Loucy (cell line): ENCODE data around the gene F12.
A peak's percentile ranks its signal among the peaks of the same experiment; 100 is the strongest.

Source experiments
- H2AFZ ChIP-seq: fragments of 200-600 bp; sonication (generic); 2 replicates; pipeline ENCODE4 v1.6.0; 2016; ENCODE audit warnings: antibody characterized with exemption, mild to moderate bottlenecking, low read length, moderate library complexity
- H3F3A ChIP-seq: fragments of 200-600 bp; 2 replicates; pipeline ENCODE4 v1.6.0; 2016; ENCODE audit warnings: antibody characterized with exemption, low read depth, mild to moderate bottlenecking
- H3K27me3 ChIP-seq: fragments of 200-600 bp; sonication (generic); 2 replicates; pipeline ENCODE4 v1.6.1; 2014; ENCODE audit warnings: low read length, mild to moderate bottlenecking; ENCODE audit not compliant: insufficient read depth, poor library complexity, severe bottlenecking
- H3K36me3 ChIP-seq: fragments of 200-600 bp; sonication (generic); 2 replicates; pipeline ENCODE4 v1.6.1; 2016; ENCODE audit warnings: low read length; ENCODE audit not compliant: insufficient read depth
- H3K4me1 ChIP-seq: fragments of 200-600 bp; sonication (generic); 2 replicates; pipeline ENCODE4 v1.5.1; 2014; ENCODE audit warnings: low read length, mild to moderate bottlenecking; ENCODE audit not compliant: insufficient read depth, poor library complexity, severe bottlenecking
- H3K4me2 ChIP-seq: fragments of 200-600 bp; sonication (generic); 2 replicates; pipeline ENCODE4 v1.6.0; 2014; ENCODE audit warnings: antibody characterized with exemption, low read length, low read depth, mild to moderate bottlenecking; ENCODE audit not compliant: poor library complexity, severe bottlenecking
- H3K4me3 ChIP-seq: fragments of 200-600 bp; sonication (generic); 2 replicates; pipeline ENCODE4 v1.5.1; 2014; ENCODE audit warnings: low read length, mild to moderate bottlenecking, mixed read lengths; ENCODE audit not compliant: poor library complexity, severe bottlenecking
- H3K79me2 ChIP-seq: fragments of 200-600 bp; sonication (generic); 2 replicates; pipeline ENCODE4 v1.6.1; 2014; ENCODE audit warnings: low read length; ENCODE audit not compliant: insufficient read depth
- H3K9ac ChIP-seq: fragments of 200-600 bp; sonication (generic); 2 replicates; pipeline ENCODE4 v1.6.0; 2014; ENCODE audit warnings: mild to moderate bottlenecking, low read depth, low read length, moderate library complexity; ENCODE audit not compliant: poor library complexity, severe bottlenecking
- H3K9me2 ChIP-seq: fragments of 200-600 bp; sonication (generic); replicated peaks from 2 replicates; pipeline ENCODE4 v1.6.1; 2016; ENCODE audit warnings: low read depth, low read length, mixed read lengths
- H3K9me3 ChIP-seq: fragments of 200-600 bp; sonication (generic); 2 replicates; pipeline ENCODE4 v1.6.1; 2014; ENCODE audit warnings: mild to moderate bottlenecking, antibody characterized with exemption, low read length, low read depth; ENCODE audit not compliant: insufficient read depth
- H4K20me1 ChIP-seq: fragments of 200-600 bp; sonication (generic); 2 replicates; pipeline ENCODE4 v1.6.0; 2014; ENCODE audit warnings: antibody characterized with exemption, low read length, mild to moderate bottlenecking; ENCODE audit not compliant: insufficient read depth, poor library complexity, severe bottlenecking
- EZH2phosphoT487 ChIP-seq: fragments of 200-600 bp; IDR thresholded peaks from 2 replicates; pipeline ENCODE4 v1.6.1; 2018; ENCODE audit warnings: antibody characterized with exemption, mild to moderate bottlenecking, moderate library complexity, borderline replicate concordance
- TF ChIP-seq, protein P1 (sequence below): fragments of 200-600 bp; sonication (generic); conservative IDR thresholded peaks from 2 replicates; pipeline ENCODE4 v1.5.1; 2014; ENCODE audit warnings: mild to moderate bottlenecking, antibody characterized with exemption, low read length

F12 gene

GRCh38 chr5:177369645-177370440, 39.5 kb downstream of the F12 start:
- H4K20me1 ChIP-seq: no peaks in the 10 kb centered on the region
- H3F3A ChIP-seq: no peaks in the 10 kb centered on the region
- no peak overlapping the region for H3K4me2 ChIP-seq
- no peaks in the 10 kb centered on the region for H3K9me3 ChIP-seq
- H3K9ac ChIP-seq: no peak overlapping the region
- peaks cover 22% of the 10 kb centered on the region for H3K4me1 ChIP-seq
- no peaks in the 10 kb centered on the region for H3K27me3 ChIP-seq
- H3K79me2 ChIP-seq: no peaks in the 10 kb centered on the region
- no peak overlapping the region for H3K4me3 ChIP-seq
- H3K9me2 ChIP-seq: no peaks in the 10 kb centered on the region
- 0 out of 2 replicates have a peak, but pooled peaks cover 4% of the 10 kb centered on the region for H3K36me3 ChIP-seq
- no peak overlapping the region for H2AFZ ChIP-seq
- TF ChIP-seq EZH2phosphoT487: no peak
- TF ChIP-seq, protein P1, sequence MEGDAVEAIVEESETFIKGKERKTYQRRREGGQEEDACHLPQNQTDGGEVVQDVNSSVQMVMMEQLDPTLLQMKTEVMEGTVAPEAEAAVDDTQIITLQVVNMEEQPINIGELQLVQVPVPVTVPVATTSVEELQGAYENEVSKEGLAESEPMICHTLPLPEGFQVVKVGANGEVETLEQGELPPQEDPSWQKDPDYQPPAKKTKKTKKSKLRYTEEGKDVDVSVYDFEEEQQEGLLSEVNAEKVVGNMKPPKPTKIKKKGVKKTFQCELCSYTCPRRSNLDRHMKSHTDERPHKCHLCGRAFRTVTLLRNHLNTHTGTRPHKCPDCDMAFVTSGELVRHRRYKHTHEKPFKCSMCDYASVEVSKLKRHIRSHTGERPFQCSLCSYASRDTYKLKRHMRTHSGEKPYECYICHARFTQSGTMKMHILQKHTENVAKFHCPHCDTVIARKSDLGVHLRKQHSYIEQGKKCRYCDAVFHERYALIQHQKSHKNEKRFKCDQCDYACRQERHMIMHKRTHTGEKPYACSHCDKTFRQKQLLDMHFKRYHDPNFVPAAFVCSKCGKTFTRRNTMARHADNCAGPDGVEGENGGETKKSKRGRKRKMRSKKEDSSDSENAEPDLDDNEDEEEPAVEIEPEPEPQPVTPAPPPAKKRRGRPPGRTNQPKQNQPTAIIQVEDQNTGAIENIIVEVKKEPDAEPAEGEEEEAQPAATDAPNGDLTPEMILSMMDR: no peak

- H3K4me3 ChIP-seq: no peak overlapping the region
- H3K4me2 ChIP-seq: no peak overlapping the region
- H4K20me1 ChIP-seq: no peaks in the 10 kb centered on the region
- H3K36me3 ChIP-seq: 0 out of 2 replicates have a peak, but pooled peaks cover 4% of the 10 kb centered on the region
- TF ChIP-seq, protein P1: peak; percentile 64
- no peak for TF ChIP-seq EZH2phosphoT487
- no peaks in the 10 kb centered on the region for H3K9me3 ChIP-seq
- peaks cover 22% of the 10 kb centered on the region for H3K4me1 ChIP-seq
- no peak overlapping the region for H3K9ac ChIP-seq
- H2AFZ ChIP-seq: no peak overlapping the region
- no peaks in the 10 kb centered on the region for H3K27me3 ChIP-seq
- H3F3A ChIP-seq: no peaks in the 10 kb centered on the region
- H3K9me2 ChIP-seq: no peaks in the 10 kb centered on the region
- H3K79me2 ChIP-seq: no peaks in the 10 kb centered on the region
These were observed 40.3 kb downstream of the F12 start for GRCh38 chr5:177368869-177369644.

DNA sequence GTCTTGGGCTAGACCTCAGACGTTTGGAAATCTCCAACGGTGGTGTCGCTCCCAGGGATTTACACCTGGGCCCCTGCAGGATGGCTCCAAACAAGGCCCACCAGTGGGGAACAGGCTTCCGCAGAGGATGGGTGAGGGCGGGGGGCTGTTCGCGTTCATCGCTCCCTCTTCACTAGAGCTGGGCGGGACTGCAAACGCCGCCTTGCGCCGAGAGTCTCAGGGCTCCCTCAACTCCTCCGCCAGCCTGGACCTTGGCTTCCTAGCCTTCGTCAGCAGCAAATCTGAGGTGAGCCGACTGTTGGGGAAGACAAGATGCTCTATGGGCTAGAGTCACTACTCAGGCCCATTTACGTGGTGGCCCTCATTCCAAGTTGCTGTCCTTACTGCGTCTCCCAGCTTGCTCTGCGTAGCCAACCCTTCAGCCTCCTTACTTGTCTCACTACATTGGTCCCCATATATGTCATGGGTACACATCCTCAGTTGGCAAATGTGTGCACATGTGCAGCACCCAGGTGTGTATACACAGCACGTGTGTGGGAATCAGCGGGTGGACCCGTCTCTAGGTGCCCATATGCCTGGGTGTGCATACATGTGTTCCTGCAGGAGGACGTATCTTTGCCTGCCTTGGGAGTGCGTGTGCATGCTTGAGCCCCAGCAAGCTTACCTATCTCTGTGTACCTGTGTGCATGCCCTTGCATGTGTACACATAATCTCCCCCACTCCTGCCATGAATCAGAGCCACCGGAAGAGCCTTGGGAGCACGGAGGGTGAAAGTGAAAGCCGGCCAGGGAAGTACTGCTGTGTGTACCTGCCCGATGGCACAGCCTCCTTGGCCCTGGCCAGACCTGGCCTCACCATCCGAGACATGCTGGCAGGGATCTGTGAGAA, 41.1 kb downstream of the F12 start:
- Histone ChIP-seq H3K9ac (no peak overlapping the region), H3K4me1 (peaks cover 25% of the 10 kb centered on the region), H3K9me3 (no peaks in the 10 kb centered on the region), H3K4me2 (no peak overlapping the region), H3K79me2 (peaks cover 4% of the 10 kb centered on the region; the same call in 1 of the 2 replicates), H3F3A (no peaks in the 10 kb centered on the region), H3K36me3 (0 out of 2 replicates have a peak, but pooled peaks cover 4% of the 10 kb centered on the region), H4K20me1 (no peaks in the 10 kb centered on the region), H2AFZ (no peak overlapping the region), H3K9me2 (no peaks in the 10 kb centered on the region), H3K4me3 (no peak overlapping the region), H3K27me3 (no peaks in the 10 kb centered on the region)
- TF ChIP-seq EZH2phosphoT487: no peak
- TF ChIP-seq, protein P1: no peak
